PC-3 (cell line): ENCODE measurements around the gene ING3. TPM values are rescaled to one million over a fixed set of nuclear protein-coding genes. Genes with fewer than 3 reads are reported as not detected.

Source experiments
- ATAC-seq: fragments of 200-7000 bp; cut with Tn5 transposase; 2 replicates; pipeline ENCODE4 v1.9.1; 2020; ENCODE audit warnings: mild to moderate bottlenecking, moderate library complexity
- BruUV-seq: library from RNA; stranded (reverse); fragments of 400-500 nt; replicated peaks from 2 replicates; lab custom pipeline; 2021; lab: Mats Ljungman, UMichigan
- CTCF ChIA-PET: fragments of 300-600 bp; sonication (Branson Sonifier 250); formaldehyde crosslinking; loops from one replicate; lab custom pipeline; 2022; ENCODE audit warnings: antibody characterized with exemption; lab: Charles Lee
- POLR2A ChIA-PET: fragments of 300-600 bp; sonication (Branson Sonifier 250); formaldehyde crosslinking; loops from one replicate; lab custom pipeline; 2022; ENCODE audit warnings: antibody characterized with exemption; ENCODE audit not compliant: unreplicated experiment; lab: Charles Lee
- DNase-seq: peaks from one replicate; pipeline ENCODE4 v3.0.0-alpha.2; 2015
- H2AFZ ChIP-seq: fragments of 300-600 bp; sonication (generic); 2 replicates; pipeline ENCODE4 v1.6.0; 2016; ENCODE audit warnings: antibody characterized with exemption, low read length
- H3F3A ChIP-seq: fragments of 300-600 bp; sonication (generic); one replicate; pipeline ENCODE4 v1.6.0; 2017; ENCODE audit warnings: antibody characterized with exemption, low read length, control low read depth, mild to moderate bottlenecking; ENCODE audit not compliant: unreplicated experiment
- H3K27ac ChIP-seq: fragments of 300-600 bp; sonication (generic); 2 replicates; pipeline ENCODE4 v1.5.1; 2016; ENCODE audit warnings: mild to moderate bottlenecking, low read length
- H3K27me3 ChIP-seq: fragments of 300-600 bp; sonication (generic); 2 replicates; pipeline ENCODE4 v1.6.1; 2016; ENCODE audit warnings: low read length, mixed read lengths
- H3K36me3 ChIP-seq: fragments of 300-600 bp; sonication (generic); 2 replicates; pipeline ENCODE4 v1.6.1; 2016; ENCODE audit warnings: low read depth, mixed run types, low read length, mixed read lengths
- H3K4me1 ChIP-seq: fragments of 300-600 bp; sonication (generic); 2 replicates; pipeline ENCODE4 v1.5.1; 2016; ENCODE audit warnings: low read length; ENCODE audit not compliant: insufficient read depth
- H3K4me2 ChIP-seq: fragments of 300-600 bp; sonication (generic); 2 replicates; pipeline ENCODE4 v1.6.0; 2016; ENCODE audit warnings: low read length
- H3K4me3 ChIP-seq: fragments of 300-600 bp; sonication (generic); 2 replicates; pipeline ENCODE4 v1.5.1; 2016; ENCODE audit warnings: mild to moderate bottlenecking, low read length, mixed read lengths
- H3K79me2 ChIP-seq: fragments of 300-600 bp; sonication (generic); 2 replicates; pipeline ENCODE4 v1.6.1; 2017; ENCODE audit warnings: low read length, mixed read lengths
- H3K9ac ChIP-seq: fragments of 300-600 bp; sonication (generic); 2 replicates; pipeline ENCODE4 v1.6.0; 2016; ENCODE audit warnings: mild to moderate bottlenecking, low read length
- H3K9me2 ChIP-seq: fragments of 300-600 bp; sonication (generic); replicated peaks from 2 replicates; pipeline ENCODE4 v1.6.1; 2016; ENCODE audit warnings: mixed run types, low read length, mixed read lengths
- H3K9me3 ChIP-seq: fragments of 300-600 bp; sonication (generic); 2 replicates; pipeline ENCODE4 v1.6.1; 2016; ENCODE audit warnings: low read length, mixed read lengths
- H4K20me1 ChIP-seq: fragments of 300-600 bp; sonication (generic); 2 replicates; pipeline ENCODE4 v1.6.1; 2016; ENCODE audit warnings: low read length, mixed read lengths
- EZH2 ChIP-seq: fragments of 300-600 bp; sonication (generic); IDR thresholded peaks from one replicate; pipeline ENCODE4 v1.6.1; 2017; ENCODE audit warnings: antibody characterized with exemption, mild to moderate bottlenecking, low read length; ENCODE audit not compliant: unreplicated experiment
- EZH2phosphoT487 ChIP-seq: fragments of 300-600 bp; sonication (generic); IDR thresholded peaks from 2 replicates; pipeline ENCODE4 v1.6.1; 2018; ENCODE audit warnings: mild to moderate bottlenecking, antibody characterized with exemption, low read length, borderline replicate concordance
- intact Hi-C: fragments of 100-400 bp; cut with micrococcal nuclease; formaldehyde crosslinking; loops from 2 replicates; pipeline ENCODE4 v1.9.0; 2023
- total RNA-seq: library from RNA; depleted of rRNA; stranded (reverse); fragments of >200 nt; gene quantifications from 2 replicates; pipeline ENCODE4 v1.2.3, GENCODE V29; 2014
- TF ChIP-seq, protein P1 (sequence below): fragments of 300-600 bp; sonication (generic); conservative IDR thresholded peaks from 2 replicates; pipeline ENCODE4 v1.5.1; 2017; ENCODE audit warnings: antibody characterized with exemption, low read depth, mild to moderate bottlenecking, low read length

ING3 gene
- total RNA-seq, 1 experiment from 2014 or later, result 12.8 TPM

DNA sequence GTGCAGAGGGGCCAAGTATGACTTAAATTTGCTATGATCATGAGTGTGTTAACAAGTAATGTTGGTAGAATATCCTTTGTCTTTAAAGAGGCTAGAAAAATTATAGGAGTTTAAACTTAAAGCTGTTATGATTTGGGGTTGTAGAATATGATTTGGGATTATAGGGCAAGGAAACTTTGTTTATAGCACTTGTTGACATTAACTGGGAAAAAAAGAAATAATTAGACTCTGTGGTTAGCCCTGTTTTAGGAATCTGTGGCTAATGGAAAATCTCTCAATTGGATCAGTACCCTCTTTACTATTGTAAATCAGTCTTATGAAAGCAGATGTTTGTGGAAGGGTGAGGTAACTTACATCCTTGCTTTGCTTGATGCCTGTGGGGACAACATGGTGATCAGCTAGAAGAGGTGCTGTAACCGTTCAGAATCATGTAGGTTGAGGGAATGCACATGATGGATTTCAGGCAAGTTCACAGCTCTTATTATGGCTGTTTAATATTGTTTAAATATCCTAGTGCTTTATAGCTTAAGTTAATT is 11.1 kb downstream of the ING3 start:
- Histone ChIP-seq H3K79me2 (no peaks in the 10 kb centered on the region), H3K27me3 (no peaks in the 10 kb centered on the region), H3K27ac (no peak overlapping the region), H3K4me1 (no peaks in the 10 kb centered on the region), H3K4me2 (no peak overlapping the region), H3K9ac (no peak overlapping the region), H3K36me3 (peaks cover 3% of the 10 kb centered on the region; the same call in 1 of the 2 replicates), H3K4me3 (no peak overlapping the region), H4K20me1 (no peaks in the 10 kb centered on the region), H3K9me2 (no peaks in the 10 kb centered on the region), H3F3A (no peaks in the 10 kb centered on the region), H2AFZ (no peak overlapping the region), H3K9me3 (no peaks in the 10 kb centered on the region)
- CTCF ChIA-PET, result interaction anchor here (0.7 kb wide), 1 partner anchor 186 kb away, joined by 3 read pairs; no protein-coding TSS in a partner anchor
- BruUV-seq, result no TSS peak
- POLR2A ChIA-PET, result interaction anchor here (0.5 to 0.6 kb wide), 2 partner anchors 11 to 1299 kb away, joined by 3 to 15 read pairs; partner anchors contain the start of gene ING3
- no peak for DNase-seq
- TF ChIP-seq EZH2phosphoT487, result no peak
- TF ChIP-seq, protein P1, sequence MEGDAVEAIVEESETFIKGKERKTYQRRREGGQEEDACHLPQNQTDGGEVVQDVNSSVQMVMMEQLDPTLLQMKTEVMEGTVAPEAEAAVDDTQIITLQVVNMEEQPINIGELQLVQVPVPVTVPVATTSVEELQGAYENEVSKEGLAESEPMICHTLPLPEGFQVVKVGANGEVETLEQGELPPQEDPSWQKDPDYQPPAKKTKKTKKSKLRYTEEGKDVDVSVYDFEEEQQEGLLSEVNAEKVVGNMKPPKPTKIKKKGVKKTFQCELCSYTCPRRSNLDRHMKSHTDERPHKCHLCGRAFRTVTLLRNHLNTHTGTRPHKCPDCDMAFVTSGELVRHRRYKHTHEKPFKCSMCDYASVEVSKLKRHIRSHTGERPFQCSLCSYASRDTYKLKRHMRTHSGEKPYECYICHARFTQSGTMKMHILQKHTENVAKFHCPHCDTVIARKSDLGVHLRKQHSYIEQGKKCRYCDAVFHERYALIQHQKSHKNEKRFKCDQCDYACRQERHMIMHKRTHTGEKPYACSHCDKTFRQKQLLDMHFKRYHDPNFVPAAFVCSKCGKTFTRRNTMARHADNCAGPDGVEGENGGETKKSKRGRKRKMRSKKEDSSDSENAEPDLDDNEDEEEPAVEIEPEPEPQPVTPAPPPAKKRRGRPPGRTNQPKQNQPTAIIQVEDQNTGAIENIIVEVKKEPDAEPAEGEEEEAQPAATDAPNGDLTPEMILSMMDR, result no peak
- TF ChIP-seq EZH2, result no peak
- intact Hi-C loops, result no loop called here
- ATAC-seq, result no peak

DNA sequence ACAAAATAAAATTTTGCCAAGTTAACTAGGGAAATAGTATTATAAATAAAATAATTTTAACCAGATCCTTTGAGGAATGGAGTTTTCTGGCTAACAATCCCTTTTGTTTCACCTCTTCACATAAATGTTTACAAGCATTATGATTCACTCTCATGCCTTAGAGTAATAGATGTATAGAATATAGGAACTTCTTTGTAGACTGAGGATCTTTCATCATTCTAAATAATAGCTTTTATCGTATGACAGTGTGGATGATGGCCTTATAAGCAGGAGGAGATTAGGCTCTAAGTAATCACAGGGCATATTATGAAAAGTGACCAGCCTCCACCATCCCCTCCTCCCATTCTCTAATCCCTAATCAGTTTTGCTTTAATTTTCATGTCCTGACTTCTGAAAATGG is 13.5 kb downstream of the ING3 start:
- no peaks in the 10 kb centered on the region for H3K4me1 ChIP-seq
- BruUV-seq, result no TSS peak
- CTCF ChIA-PET, result no interaction called here

DNA sequence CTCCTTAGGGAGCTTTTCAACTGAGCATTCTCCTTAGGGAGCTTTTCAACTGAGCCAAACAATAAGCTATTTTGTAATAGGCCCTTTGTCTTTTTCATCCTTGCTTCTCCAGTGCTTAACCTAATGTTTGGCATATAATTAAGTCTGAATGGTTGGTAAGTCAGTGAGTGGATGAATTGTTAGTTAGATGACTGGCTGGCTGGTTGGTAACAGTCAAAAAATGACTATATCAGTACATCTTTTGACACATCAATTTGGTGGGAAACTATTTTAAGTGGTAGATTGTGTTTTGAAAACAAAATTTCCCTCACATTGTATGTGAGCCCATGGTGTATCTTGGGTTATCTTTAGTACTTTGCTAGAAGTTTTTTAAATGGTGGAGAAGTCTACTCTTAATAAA is 16.4 kb downstream of the ING3 start:
- Histone ChIP-seq H3K9ac (no peak overlapping the region), H3K27ac (no peak overlapping the region), H3K4me2 (no peak overlapping the region), H3K4me1 (no peaks in the 10 kb centered on the region), H3K4me3 (no peak overlapping the region), H4K20me1 (no peaks in the 10 kb centered on the region), H3K27me3 (no peaks in the 10 kb centered on the region), H2AFZ (no peak overlapping the region), H3K9me3 (no peaks in the 10 kb centered on the region), H3K9me2 (no peaks in the 10 kb centered on the region), H3K79me2 (no peaks in the 10 kb centered on the region), H3F3A (no peaks in the 10 kb centered on the region), H3K36me3 (peaks cover 26% of the 10 kb centered on the region)
- ChIA-PET CTCF (no interaction called here), POLR2A (no interaction called here)
- ATAC-seq, result no peak
- BruUV-seq, result no TSS peak
- no peak for TF ChIP-seq EZH2
- TF ChIP-seq, protein P1, result no peak
- TF ChIP-seq EZH2phosphoT487, result no peak
- intact Hi-C loops, result no loop called here
- no peak for DNase-seq

More for the DNA sequence above, 13.5 kb downstream of the ING3 start:
- Histone ChIP-seq H3K79me2 (no peaks in the 10 kb centered on the region), H3K4me3 (no peak overlapping the region), H3K36me3 (peaks cover 12% of the 10 kb centered on the region), H3K27ac (no peak overlapping the region), H4K20me1 (no peaks in the 10 kb centered on the region), H3K9me2 (no peaks in the 10 kb centered on the region), H3K27me3 (no peaks in the 10 kb centered on the region), H2AFZ (no peak overlapping the region), H3K4me2 (no peak overlapping the region), H3K9me3 (no peaks in the 10 kb centered on the region), H3K9ac (no peak overlapping the region), H3F3A (no peaks in the 10 kb centered on the region)
- TF ChIP-seq EZH2phosphoT487 (no peak), EZH2 (no peak)
- TF ChIP-seq, protein P1, result no peak
- DNase-seq (no peak), ATAC-seq (peak; percentile 59)
- POLR2A ChIA-PET, result no interaction called here
- intact Hi-C loops, result no loop called here
